HCT116 (cell line): ENCODE data around the gene PREX1.

ENCODE experiments used
- CEBPB ChIP-seq: IDR thresholded peaks from 2 replicates; pipeline ENCODE4 v1.6.1; 2012; ENCODE audit warnings: low read depth
- CTCF ChIP-seq, 3 experiments: fragments of 200-600 bp in 1 of 3; sonication (generic) in 1 of 3; IDR thresholded peaks in 2 of 3; conservative IDR thresholded peaks in 1 of 3; 2 replicates each; pipeline ENCODE4 v1.5.1; 2012 to 2017; ENCODE audit warnings: low read depth in 2 of 3, low read length in 2 of 3, antibody characterized with exemption in 1 of 3, borderline replicate concordance in 1 of 3, control low read depth in 1 of 3, mild to moderate bottlenecking in 1 of 3, mixed read lengths in 1 of 3, mixed run types in 1 of 3, moderate library complexity in 1 of 3; ENCODE audit not compliant: insufficient read depth in 1 of 3
- EZH2 ChIP-seq: fragments of 200-600 bp; sonication (generic); IDR thresholded peaks from 2 replicates; pipeline ENCODE4 v1.6.1; 2017; ENCODE audit warnings: antibody characterized with exemption, mixed run types
- EZH2phosphoT487 ChIP-seq: fragments of 200-600 bp; IDR thresholded peaks from 2 replicates; pipeline ENCODE4 v1.6.1; 2018; ENCODE audit warnings: antibody characterized with exemption, borderline replicate concordance
- MAX ChIP-seq: IDR thresholded peaks from 2 replicates; pipeline ENCODE4 v1.6.1; 2012
- POLR2AphosphoS5 ChIP-seq: IDR thresholded peaks from 2 replicates; pipeline ENCODE4 v1.6.1; 2011; ENCODE audit warnings: mild to moderate bottlenecking, low read depth, low read length, moderate library complexity
- SP1 ChIP-seq: IDR thresholded peaks from 2 replicates; pipeline ENCODE4 v1.6.1; 2012; ENCODE audit warnings: low read depth
- SRF ChIP-seq: IDR thresholded peaks from 2 replicates; pipeline ENCODE4 v1.6.1; 2012; ENCODE audit warnings: low read depth
- TCF7L2 ChIP-seq: IDR thresholded peaks from 2 replicates; pipeline ENCODE4 v1.7.0; 2011; ENCODE audit warnings: borderline replicate concordance, inconsistent platforms; ENCODE audit not compliant: insufficient read depth, insufficient read length; ENCODE audit errors: extremely low read depth
- YY1 ChIP-seq: IDR thresholded peaks from 2 replicates; pipeline ENCODE4 v1.6.1; 2011; ENCODE audit warnings: low read length, low read depth, moderate library complexity, mild to moderate bottlenecking; ENCODE audit not compliant: insufficient replicate concordance; ENCODE audit errors: extremely low read depth

- TF ChIP-seq SRF (no peak), CTCF (IDR thresholded peaks at IDR 0.05 in 2 of 3, conservative IDR thresholded peaks at IDR 0.05 in 1 of 3; ENCODE audit: borderline replicate concordance in 1 of 3, insufficient read depth in 1 of 3, low read depth in 2 of 3, low read length in 2 of 3) (no peak), SP1 (no peak), YY1 (no peak), POLR2AphosphoS5 (no peak), EZH2 (no peak), MAX (no peak), EZH2phosphoT487 (no peak), CEBPB (no peak), TCF7L2 (no peak)
Observed at GRCh38 chr20:48837014-48837413, 9.2 kb upstream of the PREX1 start.
